ENCODE measurements around the gene ZNF827. TPM values are rescaled to one million over a fixed set of nuclear protein-coding genes. Genes with fewer than 3 reads are reported as not detected.

ZNF827 gene
- total RNA-seq, 1 experiment from 2014 or later = 29.4 TPM

- no peak overlapping the region for H3K14ac ChIP-seq (ENCODE audit: insufficient read depth, low read length)
- no peak for TF ChIP-seq CTCF (conservative IDR thresholded peaks at IDR 0.05)
- H3K79me2 ChIP-seq (ENCODE audit: insufficient read depth, low read length) = peaks cover 8% of the 10 kb centered on the region; the same call in 1 of the 2 replicates
- no peak for DNase-seq
- WGBS (ENCODE audit: extremely low coverage, insufficient read length, low lambda C conversion rate) = no CpG with 5 or more reads among the region's 4 CpGs
- no peak overlapping the region for H4K91ac ChIP-seq (ENCODE audit: insufficient read length, low read depth, low read length)
- H3K23ac ChIP-seq (ENCODE audit: insufficient read length, low read depth, low read length) = no peak overlapping the region
- no peak overlapping the region for H3K56ac ChIP-seq (ENCODE audit: insufficient read length, low read depth, low read length)
- no peaks in the 10 kb centered on the region for H3K27me3 Mint-ChIP-seq (ENCODE audit: low read depth)
- H3K9me3 ChIP-seq (ENCODE audit: control insufficient read depth, low read depth, low read length) = no peaks in the 10 kb centered on the region
- H3K4me3 Mint-ChIP-seq = no peak overlapping the region; a peak in 1 of 5 replicates
- H3K36me3 Mint-ChIP-seq (ENCODE audit: insufficient read depth in 1 of 3, low read depth in 3 of 3) = peaks cover 23 to 62% (median 31%) of the 10 kb centered on the region in 3 experiments
- H2BK12ac ChIP-seq (ENCODE audit: insufficient read length, low read depth, low read length) = no peak overlapping the region
- no peak overlapping the region for H4K5ac ChIP-seq (ENCODE audit: insufficient read length, low read depth, low read length)
- H4K20me1 ChIP-seq (ENCODE audit: control insufficient read depth, insufficient read depth, insufficient read length) = peaks cover 2% of the 10 kb centered on the region
- no peak overlapping the region for H3K18ac ChIP-seq (ENCODE audit: insufficient read length, low read depth, low read length)
- H2BK5ac ChIP-seq (ENCODE audit: insufficient read length, low read length) = no peak overlapping the region
- no peak overlapping the region for H4K8ac ChIP-seq (replicated peaks; ENCODE audit: insufficient read length, low read depth, low read length)
- no peak overlapping the region for H3K9ac ChIP-seq (ENCODE audit: extremely low read depth, insufficient read length, low read length)
- peak overlapping the region; percentile 69 to 80 (median 72); a peak in 4 of 7 replicates for H3K27ac Mint-ChIP-seq
- H3K4me1 Mint-ChIP-seq = peaks cover 55 to 57% of the 10 kb centered on the region in 2 experiments
- no peak overlapping the region for H3K4ac ChIP-seq (ENCODE audit: low read depth, low read length)
- no peak overlapping the region for H3T11ph ChIP-seq (ENCODE audit: low read length)
- no peak overlapping the region for H3K4me2 ChIP-seq (ENCODE audit: insufficient read depth, insufficient read length, low read length)
- no peak overlapping the region for H2BK120ac ChIP-seq (ENCODE audit: low read depth, low read length, poor library complexity, severe bottlenecking)
- H3K79me1 ChIP-seq (ENCODE audit: insufficient read depth, low read depth, low read length, poor library complexity, severe bottlenecking) = no peaks in the 10 kb centered on the region
- no peak overlapping the region for H3K27ac ChIP-seq (ENCODE audit: insufficient read length, low read depth, low read length)
- no peak overlapping the region for H2BK15ac ChIP-seq (ENCODE audit: low read depth, low read length)
- H2BK20ac ChIP-seq (ENCODE audit: low read depth, low read length, poor library complexity, severe bottlenecking) = no peak overlapping the region
- no peak overlapping the region for H2AFZ ChIP-seq (ENCODE audit: low read length)
- H3K27me3 ChIP-seq (ENCODE audit: insufficient read depth, low read length) = no peaks in the 10 kb centered on the region
- no peaks in the 10 kb centered on the region for H3K9me3 Mint-ChIP-seq
- peaks cover 9% of the 10 kb centered on the region; the same call in 1 of the 2 replicates for H3K4me1 ChIP-seq (ENCODE audit: insufficient read depth, low read length)
- H2AK5ac ChIP-seq (ENCODE audit: insufficient read length, low read length) = no peak overlapping the region
- H3K23me2 ChIP-seq (ENCODE audit: insufficient read length, low read depth, low read length, poor library complexity, severe bottlenecking) = no peaks in the 10 kb centered on the region
Observed at GRCh38 chr4:145881576-145881975, 57.0 kb downstream of the ZNF827 start.

Data from H9 (cell line).